Tibial artery (tissue), 4 donors: ENCODE data around the gene KMT2C.
"Not testable (repeated sequence)": the region's sequence is repeated elsewhere in the genome, so short reads cannot be mapped to it uniquely, and the experiment has no call there.

ENCODE experiments used
- DNase-seq, 2 donors: peaks; one replicate each; pipeline ENCODE4 v3.0.0-alpha.2; 2019
- H3K27ac ChIP-seq, 2 donors: fragments of 200-600 bp; sonication (generic) in 1 of 2; 1 replicate in 1 of 2; 2 replicates in 1 of 2; pipeline ENCODE4 v1.5.1; 2018 to 2019; ENCODE audit warnings: mild to moderate bottlenecking in 1 of 2
- H3K27me3 ChIP-seq, 2 donors: fragments of 200-600 bp; sonication (generic) in 1 of 2; one replicate each; pipeline versions ENCODE4 v1.5.1 to v1.6.0; 2016 to 2019
- H3K36me3 ChIP-seq, 3 donors: fragments of 200-600 bp; sonication (generic) in 2 of 3; one replicate each; pipeline ENCODE4 v1.5.1; 2016 to 2019; ENCODE audit warnings: mild to moderate bottlenecking in 2 of 3
- H3K4me1 ChIP-seq, 4 donors: fragments of 200-600 bp; sonication (generic) in 2 of 4; 1 replicate in 3 of 4; 2 replicates in 1 of 4; pipeline ENCODE4 v1.5.1; 2016 to 2019
- H3K4me3 ChIP-seq, 2 donors: fragments of 200-600 bp; sonication (generic) in 1 of 2; 1 replicate in 1 of 2; 2 replicates in 1 of 2; pipeline ENCODE4 v1.5.1; 2018 to 2019; ENCODE audit warnings: mild to moderate bottlenecking in 2 of 2
- H3K9me3 ChIP-seq, 3 donors: fragments of 200-600 bp; sonication (generic) in 1 of 3; one replicate each; pipeline ENCODE4 v1.5.1; 2016 to 2019
- intact Hi-C: fragments of 100-400 bp; cut with DNase I; formaldehyde crosslinking; loops from one replicate; pipeline ENCODE4 v1.15.0; 2023; ENCODE audit warnings: low total_unique reads
- TF ChIP-seq, protein P1 (sequence below), 2 experiments: fragments of 200-600 bp in 1 of 2; fragments of 450-650 bp in 1 of 2; IDR thresholded peaks; one replicate each; pipeline ENCODE4 v1.5.1; 2017 to 2019; ENCODE audit warnings: antibody characterized with exemption in 2 of 2, mild to moderate bottlenecking in 1 of 2, moderate library complexity in 1 of 2

Gene KMT2C

DNA sequence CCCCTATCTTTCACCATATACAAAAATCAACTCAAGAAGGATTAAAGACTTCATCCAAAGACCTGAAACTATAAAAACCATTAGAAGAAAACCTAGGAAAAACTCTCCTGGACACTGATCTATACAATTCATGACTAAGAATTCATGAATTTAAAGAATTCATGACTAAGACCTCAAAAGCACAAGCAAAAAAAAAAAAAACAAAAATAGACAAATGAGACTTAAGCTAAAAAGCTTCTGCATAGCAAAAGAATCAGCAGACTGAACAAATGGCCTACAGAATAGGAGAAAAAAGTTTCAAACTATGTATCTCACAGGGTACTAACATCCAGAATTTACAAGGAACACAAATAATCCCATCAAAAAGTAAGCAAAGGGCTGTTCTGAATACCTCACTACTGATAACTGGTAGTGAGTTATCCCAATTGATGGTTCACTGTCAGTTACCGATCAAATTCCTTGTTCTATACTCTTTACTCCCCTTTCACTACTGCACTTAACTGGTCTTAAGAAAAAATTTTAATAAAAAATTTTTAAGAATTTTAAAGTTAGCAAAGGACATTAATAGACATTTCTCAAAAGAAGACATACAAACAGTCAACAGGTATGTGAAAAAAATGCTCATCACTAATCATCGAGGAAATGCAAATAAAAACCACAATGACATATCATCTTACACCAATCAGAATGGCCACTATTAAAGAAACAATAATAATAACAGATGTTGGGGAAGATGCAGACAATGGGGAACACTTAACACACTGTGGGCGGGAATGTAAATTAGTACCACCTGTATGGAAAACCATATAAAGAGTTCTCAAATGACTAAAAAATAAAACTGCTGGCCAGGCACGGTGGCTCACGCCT lies 33.2 kb downstream of the KMT2C start:
- Histone ChIP-seq H3K27me3 (no peaks in the 10 kb centered on the region), H3K4me3 (no peak overlapping the region), H3K27ac (no peak overlapping the region), H3K4me1 (no peaks in the 10 kb centered on the region), H3K9me3 (peaks cover 0 to 3% (median 3%) of the 10 kb centered on the region in 3 donors), H3K36me3 (no peaks in the 10 kb centered on the region)
- TF ChIP-seq, protein P1, sequence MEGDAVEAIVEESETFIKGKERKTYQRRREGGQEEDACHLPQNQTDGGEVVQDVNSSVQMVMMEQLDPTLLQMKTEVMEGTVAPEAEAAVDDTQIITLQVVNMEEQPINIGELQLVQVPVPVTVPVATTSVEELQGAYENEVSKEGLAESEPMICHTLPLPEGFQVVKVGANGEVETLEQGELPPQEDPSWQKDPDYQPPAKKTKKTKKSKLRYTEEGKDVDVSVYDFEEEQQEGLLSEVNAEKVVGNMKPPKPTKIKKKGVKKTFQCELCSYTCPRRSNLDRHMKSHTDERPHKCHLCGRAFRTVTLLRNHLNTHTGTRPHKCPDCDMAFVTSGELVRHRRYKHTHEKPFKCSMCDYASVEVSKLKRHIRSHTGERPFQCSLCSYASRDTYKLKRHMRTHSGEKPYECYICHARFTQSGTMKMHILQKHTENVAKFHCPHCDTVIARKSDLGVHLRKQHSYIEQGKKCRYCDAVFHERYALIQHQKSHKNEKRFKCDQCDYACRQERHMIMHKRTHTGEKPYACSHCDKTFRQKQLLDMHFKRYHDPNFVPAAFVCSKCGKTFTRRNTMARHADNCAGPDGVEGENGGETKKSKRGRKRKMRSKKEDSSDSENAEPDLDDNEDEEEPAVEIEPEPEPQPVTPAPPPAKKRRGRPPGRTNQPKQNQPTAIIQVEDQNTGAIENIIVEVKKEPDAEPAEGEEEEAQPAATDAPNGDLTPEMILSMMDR (IDR thresholded peaks at IDR 0.05) = no peak
- intact Hi-C loops = no loop called here
- DNase-seq = no peak

DNA sequence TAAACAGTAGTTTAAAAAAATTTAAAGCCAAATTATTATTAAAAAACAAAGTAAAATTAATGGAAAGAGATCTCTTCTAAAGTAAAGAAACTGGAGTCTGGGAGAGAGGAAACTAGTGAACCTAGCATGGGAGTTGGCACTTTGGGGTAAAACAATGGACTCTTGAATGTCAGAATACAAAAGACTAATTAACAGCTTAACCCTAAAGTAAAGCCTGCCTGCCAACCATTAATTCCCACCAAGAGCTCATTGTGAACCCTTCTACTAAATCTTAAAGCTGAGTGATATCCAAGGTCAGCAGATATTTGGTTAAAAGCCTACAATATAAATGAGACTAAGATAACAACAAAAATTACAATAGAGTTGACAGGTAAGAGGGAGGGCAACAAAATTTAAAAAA lies 36.5 kb downstream of the KMT2C start:
- Histone ChIP-seq H3K27me3 (no peaks in the 10 kb centered on the region), H3K4me3 (no peak overlapping the region), H3K4me1 (peaks cover 0 to 12% (median 0%) of the 10 kb centered on the region in 4 donors), H3K36me3 (no peaks in the 10 kb centered on the region), H3K9me3 (no peaks in the 10 kb centered on the region), H3K27ac (no peak overlapping the region)
- DNase-seq = no peak
- intact Hi-C loops = no loop called here
- TF ChIP-seq, protein P1 (IDR thresholded peaks at IDR 0.05) = no peak

DNA sequence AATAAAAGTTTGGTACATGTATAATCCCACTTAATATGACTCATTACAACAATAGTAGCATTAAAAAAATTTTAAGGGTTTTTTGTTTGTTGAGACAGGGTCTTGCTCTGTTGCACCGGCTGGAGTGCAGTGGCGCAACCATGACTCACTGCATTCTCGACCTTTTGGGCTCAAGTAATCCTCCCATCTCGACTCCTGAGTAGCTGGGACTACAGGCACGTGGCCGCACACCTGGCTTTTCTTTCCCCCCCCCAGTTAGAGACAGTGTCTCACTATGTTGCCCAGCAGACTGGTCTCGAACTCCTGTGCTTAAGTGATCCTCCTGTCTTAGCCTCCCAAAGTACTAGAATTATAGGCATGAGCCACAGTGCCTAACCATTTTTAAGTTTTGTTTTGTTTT lies 40.7 kb downstream of the KMT2C start:
- Histone ChIP-seq H3K27me3 (no peaks in the 10 kb centered on the region), H3K27ac (no peak overlapping the region), H3K4me1 (peaks cover 0 to 36% (median 4%) of the 10 kb centered on the region in 4 donors), H3K36me3 (no peaks in the 10 kb centered on the region), H3K9me3 (peaks cover 0 to 3% (median 0%) of the 10 kb centered on the region in 3 donors), H3K4me3 (no peak overlapping the region)
- intact Hi-C loops = no loop called here
- TF ChIP-seq, protein P1 (IDR thresholded peaks at IDR 0.05) = no peak
- no peak for DNase-seq

DNA sequence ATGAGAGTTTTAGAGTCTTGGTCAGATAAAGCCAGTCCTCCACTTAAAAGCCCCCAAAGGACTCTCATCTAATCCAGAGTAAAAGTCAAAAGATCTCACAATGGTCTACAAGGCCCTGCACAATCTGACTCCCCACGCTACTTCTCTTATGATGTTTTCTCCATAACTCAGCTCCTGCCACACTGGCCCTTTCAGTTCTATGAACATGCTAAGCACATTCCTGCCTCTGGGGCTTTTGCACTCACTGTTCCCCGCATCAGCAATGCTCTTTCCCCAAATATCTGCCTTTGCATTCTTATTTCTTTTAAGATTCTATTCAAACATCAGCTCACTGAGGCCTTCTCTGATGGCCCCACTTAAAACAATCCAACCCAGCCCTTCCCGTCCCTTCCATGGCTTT lies 41.6 kb downstream of the KMT2C start:
- H3K36me3 ChIP-seq, H3K27ac ChIP-seq, H3K9me3 ChIP-seq, intact Hi-C loops, H3K27me3 ChIP-seq, H3K4me3 ChIP-seq: not testable (repeated sequence)
- peak in 1 of 2 donors; percentile 32 for DNase-seq
- TF ChIP-seq, protein P1 (IDR thresholded peaks at IDR 0.05) = peak; percentile 46 to 50
- H3K4me1 ChIP-seq = peaks cover 0 to 36% (median 4%) of the 10 kb centered on the region in 4 donors

DNA sequence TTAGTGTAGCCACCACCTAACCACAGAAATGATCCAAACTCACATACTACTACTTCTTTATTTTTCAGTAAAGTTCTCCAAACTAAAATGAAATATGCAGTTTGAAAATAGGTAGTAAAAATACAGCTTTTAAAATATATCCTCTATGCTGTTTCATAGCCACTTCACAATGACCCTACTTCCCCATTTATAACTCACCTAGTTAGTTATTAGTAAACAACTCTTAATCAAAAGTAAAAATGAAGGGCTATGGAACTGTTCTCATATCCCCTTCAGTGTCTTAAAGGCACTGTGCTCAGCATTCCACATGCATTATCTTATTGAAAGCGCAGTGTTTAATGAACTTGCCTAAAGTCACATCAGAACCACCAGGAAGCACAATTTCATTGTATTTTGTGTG lies 43.5 kb downstream of the KMT2C start:
- TF ChIP-seq, protein P1 (IDR thresholded peaks at IDR 0.05) = no peak
- H3K9me3 ChIP-seq = peaks cover 0 to 3% (median 0%) of the 10 kb centered on the region in 3 donors
- H3K36me3 ChIP-seq = no peaks in the 10 kb centered on the region
- H3K4me3 ChIP-seq = no peak overlapping the region
- DNase-seq = no peak
- H3K4me1 ChIP-seq = peaks cover 0 to 36% (median 4%) of the 10 kb centered on the region in 4 donors
- intact Hi-C loops = no loop called here
- no peaks in the 10 kb centered on the region for H3K27me3 ChIP-seq
- H3K27ac ChIP-seq = no peak overlapping the region

DNA sequence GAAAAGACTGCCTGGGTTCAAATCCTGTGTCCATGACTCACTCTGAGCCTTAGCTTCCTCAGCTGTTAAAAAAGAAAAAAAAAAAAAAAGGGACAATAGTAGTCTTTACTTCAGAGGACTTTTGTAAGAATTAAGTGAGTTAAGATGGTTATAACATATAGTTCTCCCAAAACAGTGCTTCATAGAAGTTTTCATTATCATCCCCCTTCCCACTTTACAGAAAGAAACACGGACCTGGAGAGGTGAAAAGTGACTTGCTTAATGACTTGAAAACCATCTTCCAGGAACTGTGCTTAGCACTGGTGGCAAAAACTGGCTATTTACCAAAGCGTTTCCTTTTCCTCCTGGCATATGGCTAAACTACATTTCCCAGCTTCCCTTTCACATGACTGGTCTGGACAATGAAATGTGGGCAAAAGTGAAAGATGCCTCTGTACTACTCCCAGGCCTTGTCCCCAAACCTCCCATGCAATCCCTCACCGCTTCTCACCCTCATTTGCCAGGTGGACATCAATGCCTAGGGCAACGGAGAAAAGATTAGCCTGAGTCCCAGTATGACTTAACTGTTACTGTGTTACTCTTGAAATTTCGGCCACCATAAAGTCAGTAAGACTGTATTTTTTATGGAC lies 49.6 kb downstream of the KMT2C start:
- H3K9me3 ChIP-seq, intact Hi-C loops, H3K27me3 ChIP-seq, DNase-seq, H3K27ac ChIP-seq, H3K36me3 ChIP-seq, H3K4me3 ChIP-seq: not testable (repeated sequence)
- H3K4me1 ChIP-seq = peaks cover 0 to 28% (median 16%) of the 10 kb centered on the region in 4 donors

DNA sequence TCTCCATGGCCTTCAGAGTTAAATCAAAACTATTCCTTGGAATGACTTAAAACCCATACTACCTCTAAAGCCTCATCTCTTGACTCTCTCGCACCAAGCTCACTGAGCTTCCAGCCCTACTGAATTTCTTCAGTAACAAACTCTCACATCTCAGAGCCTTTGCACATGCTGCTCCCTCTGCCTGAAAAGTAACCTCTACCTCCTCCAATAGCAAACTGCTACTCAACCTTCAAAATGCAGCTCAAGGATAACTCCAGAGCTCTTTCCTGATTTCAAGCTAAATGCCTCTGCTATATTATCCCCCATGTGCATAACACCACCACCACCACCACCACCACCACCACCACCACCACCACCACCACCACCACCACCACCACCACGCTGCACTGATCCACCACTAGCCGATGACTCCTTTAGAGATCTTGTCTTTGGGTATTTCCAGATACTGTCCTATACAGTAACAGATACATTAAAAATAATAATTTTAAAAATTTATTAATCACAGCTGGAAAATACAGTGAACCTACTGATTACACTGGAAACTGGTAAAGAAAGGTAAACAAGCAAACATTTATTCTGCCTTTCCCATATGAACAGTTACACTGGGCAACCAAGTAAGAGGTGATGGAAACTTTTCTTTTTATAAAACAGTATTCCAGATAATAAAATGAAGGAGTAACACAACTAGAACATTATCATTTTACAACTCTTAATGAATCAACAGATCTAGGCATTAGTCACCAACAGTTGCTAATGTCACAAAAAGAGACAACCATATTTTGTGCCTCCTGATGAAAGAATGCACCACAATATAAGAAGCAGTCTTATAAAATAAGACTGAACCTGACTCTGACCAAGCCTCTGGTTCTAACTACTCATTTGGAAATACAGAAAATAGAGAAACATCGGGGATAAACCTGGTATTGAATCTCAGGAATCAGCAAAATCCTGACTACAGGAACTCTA lies 51.3 kb downstream of the KMT2C start:
- peaks cover 0 to 31% (median 18%) of the 10 kb centered on the region in 4 donors for H3K4me1 ChIP-seq
- H3K4me3 ChIP-seq, H3K36me3 ChIP-seq, intact Hi-C loops, H3K27ac ChIP-seq, DNase-seq, H3K27me3 ChIP-seq, H3K9me3 ChIP-seq: not testable (repeated sequence)
